ENCODE data around the gene VDAC2. TPM values are rescaled to one million over a fixed set of nuclear protein-coding genes. Genes with fewer than 3 reads are reported as not detected.

Gene VDAC2
- total RNA-seq, 1 experiment from 2014 or later: 340 TPM

GRCh38 chr10:75228278-75228677 lies 17.7 kb downstream of the VDAC2 start:
- BruUV-seq (replicated peaks): no TSS peak

GRCh38 chr10:75228834-75229233 lies 18.2 kb downstream of the VDAC2 start:
- DNase-seq (ENCODE audit: low read depth, low spot score): no peak
- POLR2A ChIA-PET: no interaction called here
- in situ Hi-C loops (cut with HindIII; ENCODE audit: low pct_unique_long_range_greater_than_20kb, low sequenced_read_pairs) (no loop called here), intact Hi-C loops (cut with micrococcal nuclease; ENCODE audit: unreplicated experiment) (no loop called here)
- H3K9me3 ChIP-seq (ENCODE audit: control insufficient read depth, insufficient read depth, low read depth, low read length): no peaks in the 10 kb centered on the region
- TF ChIP-seq SIN3A (IDR thresholded peaks at IDR 0.05; ENCODE audit: borderline replicate concordance, insufficient read depth, low read depth, low read length) (no peak), TCF7L2 (IDR thresholded peaks at IDR 0.05; ENCODE audit: low read depth, low read length) (no peak), POLR2AphosphoS5 (IDR thresholded peaks at IDR 0.05; ENCODE audit: low read depth, low read length) (no peak), REST (IDR thresholded peaks at IDR 0.05; ENCODE audit: insufficient read depth in 1 of 2, low read depth in 2 of 2, low read length in 1 of 2) (no peak), CTCF (IDR thresholded peaks at IDR 0.05) (no peak)
- CTCF ChIA-PET: interaction anchor here (0.6 kb wide), 1 partner anchor 44 kb away, joined by 3 read pairs; no protein-coding TSS in a partner anchor
- H3K4me3 ChIP-seq (ENCODE audit: low read depth in 2 of 2, low read length in 2 of 2): no peak overlapping the region
- peaks cover 64% of the 10 kb centered on the region for H3K4me1 ChIP-seq (ENCODE audit: control insufficient read depth, insufficient read depth, low read length)
- H3K27ac ChIP-seq (ENCODE audit: low read length): peak overlapping the region; percentile 49
- BruUV-seq (replicated peaks): no TSS peak
- H3K27me3 ChIP-seq (ENCODE audit: control insufficient read depth, insufficient read depth, low read length): no peaks in the 10 kb centered on the region
- peaks cover 52% of the 10 kb centered on the region for H3K36me3 ChIP-seq (ENCODE audit: control insufficient read depth, insufficient read depth, low read length)
- no peak for ATAC-seq

More at GRCh38 chr10:75228278-75228677, 17.7 kb downstream of the VDAC2 start:
- DNase-seq (ENCODE audit: low read depth, low spot score): no peak
- ChIA-PET POLR2A (interaction anchor here (0.6 to 0.7 kb wide), 3 partner anchors 9 to 104 kb away, joined by 4 to 5 read pairs (median 4); no protein-coding TSS in a partner anchor), CTCF (no interaction called here)
- TF ChIP-seq SIN3A (IDR thresholded peaks at IDR 0.05; ENCODE audit: borderline replicate concordance, insufficient read depth, low read depth, low read length) (no peak), TCF7L2 (IDR thresholded peaks at IDR 0.05; ENCODE audit: low read depth, low read length) (no peak), POLR2AphosphoS5 (IDR thresholded peaks at IDR 0.05; ENCODE audit: low read depth, low read length) (no peak), REST (IDR thresholded peaks at IDR 0.05; ENCODE audit: insufficient read depth in 1 of 2, low read depth in 2 of 2, low read length in 1 of 2) (no peak), CTCF (IDR thresholded peaks at IDR 0.05) (no peak)
- in situ Hi-C loops (cut with HindIII; ENCODE audit: low pct_unique_long_range_greater_than_20kb, low sequenced_read_pairs) (no loop called here), intact Hi-C loops (cut with micrococcal nuclease; ENCODE audit: unreplicated experiment) (no loop called here)
- Histone ChIP-seq H3K4me1 (ENCODE audit: control insufficient read depth, insufficient read depth, low read length) (peaks cover 64% of the 10 kb centered on the region), H3K4me3 (ENCODE audit: low read depth in 2 of 2, low read length in 2 of 2) (no peak overlapping the region), H3K36me3 (ENCODE audit: control insufficient read depth, insufficient read depth, low read length) (peaks cover 55% of the 10 kb centered on the region), H3K27me3 (ENCODE audit: control insufficient read depth, insufficient read depth, low read length) (no peaks in the 10 kb centered on the region), H3K27ac (ENCODE audit: low read length) (peak overlapping the region; percentile 49), H3K9me3 (ENCODE audit: control insufficient read depth, insufficient read depth, low read depth, low read length) (no peaks in the 10 kb centered on the region)
- no peak for ATAC-seq
